Endothelial cell of umbilical vein (primary cell): ENCODE results near the gene ZNF587B. TPM values are rescaled to one million over a fixed set of nuclear protein-coding genes. Genes with fewer than 3 reads are reported as not detected.

Source experiments
- BruUV-seq: library from RNA; stranded (reverse); fragments of 400-500 nt; replicated peaks from 2 replicates; lab custom pipeline; 2021; lab: Mats Ljungman, UMichigan
- CTCF ChIA-PET: fragments of 300-600, 350-600 bp; sonication (Branson Sonifier 250); formaldehyde crosslinking; loops from one replicate; lab custom pipeline; 2021; ENCODE audit warnings: antibody characterized with exemption, inconsistent platforms; lab: Charles Lee
- POLR2A ChIA-PET: fragments of 300-600, 350-600 bp; sonication (Branson Sonifier 250); formaldehyde crosslinking; loops from one replicate; lab custom pipeline; 2021; ENCODE audit warnings: antibody characterized with exemption, inconsistent platforms; lab: Charles Lee
- DNase-seq: peaks from one replicate; pipeline ENCODE4 v3.0.0-alpha.2; 2011; ENCODE audit warnings: low read depth, low spot score
- FAIRE-seq: peaks from 2 replicates; lab custom pipeline; 2011; peaks lifted over from hg19 to GRCh38; lab: Jason Lieb, UNC
- H2AFZ ChIP-seq: 2 replicates; pipeline ENCODE4 v1.6.0; 2012; ENCODE audit warnings: low read depth, low read length, control low read depth, inconsistent platforms
- H3K27ac ChIP-seq: 2 replicates; pipeline ENCODE4 v1.5.1; 2011; ENCODE audit warnings: low read depth, mild to moderate bottlenecking, control low read depth, low read length, moderate library complexity; ENCODE audit not compliant: insufficient read depth
- H3K27me3 ChIP-seq, 2 experiments: 2 replicates each; pipeline versions ENCODE4 v1.6.0 to v1.6.1; 2011; ENCODE audit warnings: low read length in 2 of 2, mixed read lengths in 1 of 2; ENCODE audit not compliant: control insufficient read depth in 2 of 2, insufficient read depth in 2 of 2
- H3K36me3 ChIP-seq, 2 experiments: 2 replicates in 1 of 2; 3 replicates in 1 of 2; pipeline ENCODE4 v1.5.1; 2011; ENCODE audit warnings: low read length in 2 of 2, mild to moderate bottlenecking in 1 of 2, moderate library complexity in 1 of 2; ENCODE audit not compliant: control insufficient read depth in 2 of 2, insufficient read depth in 2 of 2; ENCODE audit errors: extremely low read depth in 1 of 2
- H3K4me1 ChIP-seq: 3 replicates; pipeline ENCODE4 v1.5.1; 2011; ENCODE audit warnings: mild to moderate bottlenecking, low read length; ENCODE audit not compliant: control insufficient read depth, insufficient read depth; ENCODE audit errors: extremely low read depth
- H3K4me2 ChIP-seq: 2 replicates; pipeline ENCODE4 v1.6.1; 2011; ENCODE audit warnings: low read length, control low read depth, mixed read lengths; ENCODE audit not compliant: insufficient read depth
- H3K4me3 ChIP-seq, 3 experiments: fragments of 200-600 bp in 1 of 3; sonication (generic), shearing (Covaris generic) in 1 of 3; replicated peaks in 1 of 3; 2 replicates each; pipeline ENCODE4 v1.5.1; 2011 to 2016; ENCODE audit warnings: control low read depth in 3 of 3, low read length in 3 of 3, mild to moderate bottlenecking in 2 of 3, inconsistent platforms in 1 of 3, low read depth in 1 of 3, moderate library complexity in 1 of 3; ENCODE audit not compliant: insufficient read depth in 1 of 3
- H3K79me2 ChIP-seq: 2 replicates; pipeline ENCODE4 v1.6.0; 2012; ENCODE audit warnings: low read length, inconsistent platforms; ENCODE audit not compliant: control insufficient read depth, insufficient read depth
- H3K9ac ChIP-seq: replicated peaks from 2 replicates; pipeline ENCODE3; 2011; ENCODE audit warnings: low read length, control low read depth; ENCODE audit not compliant: insufficient read depth; ENCODE audit errors: extremely low read depth
- H3K9me1 ChIP-seq: replicated peaks from 3 replicates; pipeline ENCODE4 v1.6.0; 2011; ENCODE audit warnings: mild to moderate bottlenecking, low read length; ENCODE audit not compliant: control insufficient read depth, insufficient read depth; ENCODE audit errors: extremely low read depth
- H3K9me3 ChIP-seq: replicated peaks from 2 replicates; pipeline ENCODE4 v1.5.1; 2012; ENCODE audit warnings: low read length, inconsistent platforms; ENCODE audit not compliant: control insufficient read depth, insufficient read depth
- H4K20me1 ChIP-seq: replicated peaks from 2 replicates; pipeline ENCODE3; 2011; ENCODE audit warnings: mild to moderate bottlenecking, low read length; ENCODE audit not compliant: control insufficient read depth, insufficient read depth; ENCODE audit errors: extremely low read depth
- CTCF ChIP-seq, 2 donors: IDR thresholded peaks; 1 replicate in 1 of 2; 2 replicates in 1 of 2; pipeline ENCODE4 v1.5.1; 2011; ENCODE audit warnings: low read length in 2 of 2, mild to moderate bottlenecking in 2 of 2, moderate library complexity in 2 of 2, control low read depth in 1 of 2, inconsistent platforms in 1 of 2, low read depth in 1 of 2; ENCODE audit not compliant: insufficient read depth in 1 of 2; ENCODE audit errors: extremely low read depth in 1 of 2
- EZH2 ChIP-seq: IDR thresholded peaks from 2 replicates; pipeline ENCODE4 v1.6.1; 2012; ENCODE audit warnings: borderline replicate concordance, low read depth, mild to moderate bottlenecking, moderate library complexity, low read length, inconsistent platforms; ENCODE audit not compliant: severe bottlenecking
- FOS ChIP-seq: IDR thresholded peaks from 2 replicates; pipeline ENCODE4 v1.6.1; 2011; ENCODE audit warnings: mild to moderate bottlenecking, low read length, moderate library complexity, borderline replicate concordance; ENCODE audit not compliant: insufficient read depth
- GATA2 ChIP-seq: IDR thresholded peaks from 2 replicates; pipeline ENCODE4 v1.7.0; 2011; ENCODE audit warnings: low read depth, mild to moderate bottlenecking, moderate library complexity, mixed read lengths, low read length; ENCODE audit not compliant: insufficient read length, insufficient read depth
- JUN ChIP-seq: IDR thresholded peaks from 2 replicates; pipeline ENCODE4 v1.6.1; 2011; ENCODE audit warnings: borderline replicate concordance, low read depth; ENCODE audit not compliant: insufficient read length, insufficient read depth
- MAX ChIP-seq: IDR thresholded peaks from 2 replicates; pipeline ENCODE4 v1.6.1; 2011; ENCODE audit not compliant: insufficient read depth, insufficient read length
- MYC ChIP-seq: IDR thresholded peaks from one replicate; pipeline ENCODE4 v1.6.1; 2011; ENCODE audit warnings: mild to moderate bottlenecking, low read depth, low read length
- POLR2A ChIP-seq: IDR thresholded peaks from 2 replicates; pipeline ENCODE4 v1.6.1; 2012; ENCODE audit warnings: low read depth, mild to moderate bottlenecking, control low read depth, low read length
- POLR2AphosphoS5 ChIP-seq: IDR thresholded peaks from 2 replicates; pipeline ENCODE4 v1.6.1; 2012; ENCODE audit warnings: low read depth, mild to moderate bottlenecking, control low read depth, low read length, moderate library complexity; ENCODE audit not compliant: insufficient read depth
- dilution Hi-C: fragments of 300-500 bp; cut with MboI; formaldehyde crosslinking; loops from one replicate; pipeline ENCODE4 v1.15.0; 2019; ENCODE audit warnings: low sequenced_read_pairs; ENCODE audit not compliant: extremely low pct_ligation_motif_present
- intact Hi-C: fragments of 100-400 bp; cut with micrococcal nuclease; formaldehyde crosslinking; loops from one replicate; pipeline ENCODE4 v1.10.0; 2022
- polyA plus RNA-seq, 4 experiments: library from polyadenylated mRNA; depleted of rRNA in 3 of 4; stranded (reverse) in 3 of 4; unstranded in 1 of 4; fragments of >200 nt; gene quantifications; 2 replicates each; pipeline versions ENCODE4 v1.2.1 to v1.2.3, GENCODE V29; 2011 to 2012; ENCODE audit warnings: missing spikeins in 1 of 4
- total RNA-seq: library from RNA; stranded (reverse); gene quantifications from 2 replicates; pipeline ENCODE4 v1.2.3, GENCODE V29; 2021

Gene ZNF587B
- total and polyA plus RNA-seq, 2 donors (not counting 3 experiments of a cell fraction or from before 2014, with no cell fraction given), result 3.2 to 16.3 TPM

- Histone ChIP-seq H4K20me1 (no peaks in the 10 kb centered on the region), H3K4me2 (peak within 1 kb of the TSS; percentile 77), H3K4me3 (peak within 1 kb of the TSS; percentile 72 to 85 (median 76)), H3K9ac (peak within 1 kb of the TSS; percentile 71), H3K9me3 (no peaks in the 10 kb centered on the region), H3K79me2 (peaks cover 6% of the 10 kb centered on the region), H3K9me1 (no peaks in the 10 kb centered on the region), H3K4me1 (peaks cover 2% of the 10 kb centered on the region), H3K27ac (peak within 1 kb of the TSS; percentile 26), H3K36me3 (peaks cover 0 to 2% of the 10 kb centered on the region in 2 experiments), H2AFZ (peak within 1 kb of the TSS; percentile 86), H3K27me3 (no peaks in the 10 kb centered on the region)
- TF ChIP-seq POLR2A, result peak; percentile 90
- TF ChIP-seq MAX, result no peak
- peak; percentile 68 for TF ChIP-seq POLR2AphosphoS5
- intact Hi-C loops, result loop anchor here (1.0 kb wide), 2 partner anchors 11 to 45 kb away; partner anchors contain the start of gene ZNF586
- BruUV-seq, result TSS peak; percentile 47
- FAIRE-seq (peak; percentile 89), DNase-seq (peak; percentile 93)
- dilution Hi-C loops, result no loop called here
- ChIA-PET POLR2A (interaction anchor here (1.0 kb wide), 1 partner anchor 10 kb away, joined by 5 read pairs; no protein-coding TSS in a partner anchor), CTCF (interaction anchor here (1.0 to 1.2 kb wide), 3 partner anchors 11 to 102 kb away, joined by 3 to 8 read pairs (median 5); partner anchors contain the start of genes ZNF417 and ZNF586)
Observed at GRCh38 chr19:57814505-57815246, 15.4 kb upstream of the ZNF587B start, which contains the start of gene ZNF552. Gene ZNF552 (minus strand): TSS chr19:57814913. CDS start chr19:57814743, 170 bp downstream.

- Histone ChIP-seq H4K20me1 (no peaks in the 10 kb centered on the region), H3K27me3 (no peaks in the 10 kb centered on the region), H3K9me1 (no peaks in the 10 kb centered on the region), H3K4me2 (no peak overlapping the region), H3K9ac (no peak overlapping the region), H3K79me2 (peaks cover 14% of the 10 kb centered on the region), H3K4me3 (peak overlapping the region in 1 of 3 experiments; percentile 85), H3K9me3 (no peaks in the 10 kb centered on the region), H3K27ac (no peak overlapping the region), H2AFZ (peak overlapping the region; percentile 25), H3K36me3 (no peaks in the 10 kb centered on the region), H3K4me1 (peaks cover 2% of the 10 kb centered on the region)
- TF ChIP-seq CTCF (IDR thresholded peaks at IDR 0.05; ENCODE audit: extremely low read depth in 1 of 2, insufficient read depth in 1 of 2, low read depth in 1 of 2, low read length in 2 of 2) (no peak), GATA2 (no peak), MYC (no peak), EZH2 (no peak), MAX (no peak), JUN (no peak), POLR2A (no peak), FOS (no peak), POLR2AphosphoS5 (no peak)
- BruUV-seq, result no TSS peak
- FAIRE-seq (no peak), DNase-seq (no peak)
- intact Hi-C loops, result no loop called here
- CTCF ChIA-PET, result interaction anchor here (1.0 to 1.2 kb wide), 3 partner anchors 12 to 101 kb away, joined by 3 to 8 read pairs (median 5); partner anchors contain the start of genes ZNF417 and ZNF586
- POLR2A ChIA-PET, result interaction anchor here (1.0 kb wide), 1 partner anchor 11 kb away, joined by 5 read pairs; no protein-coding TSS in a partner anchor
- dilution Hi-C loops, result no loop called here
Observed at GRCh38 chr19:57815247-57816075, 14.6 kb upstream of the ZNF587B start.
